Peyer's patch (tissue), 4 donors: ENCODE measurements around the gene ERH. TPM values are rescaled to one million over a fixed set of nuclear protein-coding genes. Genes with fewer than 3 reads are reported as not detected.

Experiments
- DNase-seq, 3 donors: peaks; one replicate each; pipeline ENCODE4 v3.0.0-alpha.2; 2017 to 2019
- H3K27ac ChIP-seq, 4 donors: fragments of 200-600 bp; sonication (generic); one replicate each; pipeline ENCODE4 v1.5.1; 2016 to 2019
- H3K27me3 ChIP-seq, 2 donors: fragments of 200-600 bp; sonication (generic); one replicate each; pipeline ENCODE4 v1.5.1; 2019
- H3K36me3 ChIP-seq, 3 donors: fragments of 200-600 bp; sonication (generic); one replicate each; pipeline ENCODE4 v1.5.1; 2016 to 2019
- H3K4me1 ChIP-seq, 4 donors: fragments of 200-600 bp; sonication (generic); one replicate each; pipeline ENCODE4 v1.5.1; 2016 to 2019
- H3K4me3 ChIP-seq, 4 donors: fragments of 200-600 bp; sonication (generic); 1 replicate in 3 of 4; 2 replicates in 1 of 4; pipeline ENCODE4 v1.5.1; 2016 to 2019; ENCODE audit warnings: mild to moderate bottlenecking in 1 of 4
- H3K9me3 ChIP-seq, 4 donors: fragments of 200-600 bp; sonication (generic); one replicate each; pipeline ENCODE4 v1.5.1; 2016 to 2019; ENCODE audit warnings: mild to moderate bottlenecking in 1 of 4
- POLR2A ChIP-seq, 2 donors: fragments of 450-650 bp; IDR thresholded peaks; one replicate each; pipeline ENCODE4 v1.5.1; 2017; ENCODE audit warnings: antibody characterized with exemption in 2 of 2, mild to moderate bottlenecking in 2 of 2, moderate library complexity in 2 of 2
- total RNA-seq, 4 donors: library from RNA; depleted of rRNA; stranded (reverse); fragments of >200 nt; gene quantifications; one replicate each; pipeline ENCODE4 v1.1.0, GENCODE V29; 2016
- TF ChIP-seq, protein P1 (sequence below), 6 experiments: fragments of 450-650 bp in 4 of 6; fragments of 200-600 bp in 2 of 6; sonication (generic) in 1 of 6; IDR thresholded peaks; one replicate each; pipeline ENCODE4 v1.5.1; 2017 to 2019; ENCODE audit warnings: antibody characterized with exemption in 6 of 6, mild to moderate bottlenecking in 3 of 6, moderate library complexity in 1 of 6

Gene ERH
- total RNA-seq, 4 donors from 2014 or later = 35.2 to 99.9 (median 50.4) TPM

DNA sequence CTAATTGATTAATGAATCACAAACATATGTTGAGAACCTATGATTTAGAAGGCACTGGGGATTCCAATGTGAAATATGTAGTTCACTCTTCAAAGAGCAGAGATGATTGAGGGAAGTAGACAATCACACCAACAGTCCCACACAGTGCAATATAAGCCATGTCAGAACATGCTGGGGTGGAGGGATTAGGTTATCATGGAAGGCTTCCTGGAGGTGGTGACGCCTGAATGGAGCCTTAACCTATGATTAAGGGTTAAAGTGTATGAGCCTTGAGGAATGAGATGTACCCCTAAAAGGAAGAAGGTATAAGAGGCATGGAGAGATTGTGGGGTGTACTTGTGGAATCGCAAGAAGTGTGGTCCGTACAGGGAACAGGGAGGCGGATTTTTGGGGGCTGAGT is 31.3 kb downstream of the ERH start:
- H3K4me1 ChIP-seq = no peaks in the 10 kb centered on the region
- no peaks in the 10 kb centered on the region for H3K27me3 ChIP-seq
- no peak overlapping the region for H3K4me3 ChIP-seq
- no peak overlapping the region for H3K27ac ChIP-seq
- DNase-seq = no peak
- H3K9me3 ChIP-seq = no peaks in the 10 kb centered on the region
- H3K36me3 ChIP-seq = no peaks in the 10 kb centered on the region
- no peak for TF ChIP-seq POLR2A (IDR thresholded peaks at IDR 0.05)
- TF ChIP-seq, protein P1, sequence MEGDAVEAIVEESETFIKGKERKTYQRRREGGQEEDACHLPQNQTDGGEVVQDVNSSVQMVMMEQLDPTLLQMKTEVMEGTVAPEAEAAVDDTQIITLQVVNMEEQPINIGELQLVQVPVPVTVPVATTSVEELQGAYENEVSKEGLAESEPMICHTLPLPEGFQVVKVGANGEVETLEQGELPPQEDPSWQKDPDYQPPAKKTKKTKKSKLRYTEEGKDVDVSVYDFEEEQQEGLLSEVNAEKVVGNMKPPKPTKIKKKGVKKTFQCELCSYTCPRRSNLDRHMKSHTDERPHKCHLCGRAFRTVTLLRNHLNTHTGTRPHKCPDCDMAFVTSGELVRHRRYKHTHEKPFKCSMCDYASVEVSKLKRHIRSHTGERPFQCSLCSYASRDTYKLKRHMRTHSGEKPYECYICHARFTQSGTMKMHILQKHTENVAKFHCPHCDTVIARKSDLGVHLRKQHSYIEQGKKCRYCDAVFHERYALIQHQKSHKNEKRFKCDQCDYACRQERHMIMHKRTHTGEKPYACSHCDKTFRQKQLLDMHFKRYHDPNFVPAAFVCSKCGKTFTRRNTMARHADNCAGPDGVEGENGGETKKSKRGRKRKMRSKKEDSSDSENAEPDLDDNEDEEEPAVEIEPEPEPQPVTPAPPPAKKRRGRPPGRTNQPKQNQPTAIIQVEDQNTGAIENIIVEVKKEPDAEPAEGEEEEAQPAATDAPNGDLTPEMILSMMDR (IDR thresholded peaks at IDR 0.05) = no peak

- H3K4me1 ChIP-seq = no peaks in the 10 kb centered on the region
- TF ChIP-seq POLR2A (IDR thresholded peaks at IDR 0.05) = no peak
- TF ChIP-seq, protein P1 (IDR thresholded peaks at IDR 0.05) = no peak
Observed at GRCh38 chr14:69366069-69366468, 32.0 kb downstream of the ERH start.

GRCh38 chr14:69364378-69364777 is 33.7 kb downstream of the ERH start:
- Histone ChIP-seq H3K36me3 (no peaks in the 10 kb centered on the region), H3K4me1 (no peaks in the 10 kb centered on the region), H3K27ac (no peak overlapping the region), H3K27me3 (no peaks in the 10 kb centered on the region), H3K4me3 (no peak overlapping the region), H3K9me3 (no peaks in the 10 kb centered on the region)
- no peak for TF ChIP-seq POLR2A (IDR thresholded peaks at IDR 0.05)
- TF ChIP-seq, protein P1 (IDR thresholded peaks at IDR 0.05) = no peak
- no peak for DNase-seq

More at GRCh38 chr14:69366069-69366468, 32.0 kb downstream of the ERH start:
- DNase-seq = no peak
- Histone ChIP-seq H3K4me3 (no peak overlapping the region), H3K27me3 (no peaks in the 10 kb centered on the region), H3K36me3 (no peaks in the 10 kb centered on the region), H3K9me3 (no peaks in the 10 kb centered on the region), H3K27ac (no peak overlapping the region)

GRCh38 chr14:69363964-69364363 is 34.1 kb downstream of the ERH start:
- no peak overlapping the region for H3K27ac ChIP-seq
- no peaks in the 10 kb centered on the region for H3K4me1 ChIP-seq
- H3K4me3 ChIP-seq = no peak overlapping the region
- H3K27me3 ChIP-seq = no peaks in the 10 kb centered on the region
- H3K9me3 ChIP-seq = no peaks in the 10 kb centered on the region
- DNase-seq = no peak
- H3K36me3 ChIP-seq = no peaks in the 10 kb centered on the region
- TF ChIP-seq, protein P1 (IDR thresholded peaks at IDR 0.05) = no peak
- TF ChIP-seq POLR2A (IDR thresholded peaks at IDR 0.05) = no peak

GRCh38 chr14:69363055-69363454 is 35.0 kb downstream of the ERH start:
- no peaks in the 10 kb centered on the region for H3K4me1 ChIP-seq
- no peak overlapping the region for H3K27ac ChIP-seq
- no peaks in the 10 kb centered on the region for H3K27me3 ChIP-seq
- H3K36me3 ChIP-seq = no peaks in the 10 kb centered on the region
- no peaks in the 10 kb centered on the region for H3K9me3 ChIP-seq
- TF ChIP-seq POLR2A (IDR thresholded peaks at IDR 0.05) = no peak
- TF ChIP-seq, protein P1 (IDR thresholded peaks at IDR 0.05) = peak in 3 of 6 experiments; percentile 5 to 31 (median 27)
- DNase-seq = no peak
- H3K4me3 ChIP-seq = no peak overlapping the region
